Lower leg skin (tissue), 3 donors: ENCODE results near the gene NMNAT2.

Source experiments
- CTCF ChIP-seq, 3 donors: fragments of 450-650 bp; IDR thresholded peaks; one replicate each; pipeline ENCODE4 v1.5.1; 2016; ENCODE audit warnings: antibody characterized with exemption in 3 of 3, mild to moderate bottlenecking in 3 of 3, moderate library complexity in 2 of 3
- POLR2A ChIP-seq, 2 donors: fragments of 450-650 bp; IDR thresholded peaks; one replicate each; pipeline ENCODE4 v1.6.1; 2016 to 2017; ENCODE audit warnings: antibody characterized with exemption in 2 of 2, mild to moderate bottlenecking in 1 of 2, moderate library complexity in 1 of 2

GRCh38 chr1:183231545-183231944 lies 186.6 kb downstream of the NMNAT2 start:
- TF ChIP-seq CTCF (IDR thresholded peaks at IDR 0.05) (no peak), POLR2A (IDR thresholded peaks at IDR 0.05) (no peak)
